Mesothelial cell of epicardium (in vitro differentiated cells): ENCODE results near the gene ARIH2. TPM values are rescaled to one million over a fixed set of nuclear protein-coding genes. Genes with fewer than 3 reads are reported as not detected.

Experiments
- DNase-seq, 2 experiments: peaks; one replicate each; pipeline ENCODE4 v3.0.0; 2021; ENCODE audit warnings: low spot score in 2 of 2; ENCODE audit not compliant: unreplicated experiment in 2 of 2
- H3K27ac Mint-ChIP-seq: 2 replicates; pipeline ENCODE4 v1.8.0; 2021; ENCODE audit warnings: mixed read lengths
- H3K27me3 Mint-ChIP-seq: 2 replicates; pipeline ENCODE4 v1.8.0; 2021; ENCODE audit warnings: low read depth, mixed read lengths
- H3K36me3 Mint-ChIP-seq: 2 replicates; pipeline ENCODE4 v1.8.0; 2021; ENCODE audit warnings: mixed read lengths
- H3K4me1 Mint-ChIP-seq: 2 replicates; pipeline ENCODE4 v1.8.0; 2021; ENCODE audit warnings: mixed read lengths
- H3K4me3 Mint-ChIP-seq: 2 replicates; pipeline ENCODE4 v1.8.0; 2021; ENCODE audit warnings: mild to moderate bottlenecking, moderate library complexity, mixed read lengths
- H3K9me3 Mint-ChIP-seq: 2 replicates; pipeline ENCODE4 v1.8.0; 2021; ENCODE audit warnings: mixed read lengths
- total RNA-seq: library from RNA; stranded (reverse); gene quantifications from 3 replicates; pipeline ENCODE4 v1.2.1, GENCODE V29; 2021
- TF ChIP-seq, protein P1 (sequence below): fragments of 200-600 bp; sonication (generic); IDR thresholded peaks from one replicate; pipeline ENCODE4 v1.5.0; 2021; ENCODE audit warnings: antibody characterized with exemption; ENCODE audit not compliant: unreplicated experiment

ARIH2 gene
- total RNA-seq, 1 donor from 2014 or later = 102 TPM

DNA sequence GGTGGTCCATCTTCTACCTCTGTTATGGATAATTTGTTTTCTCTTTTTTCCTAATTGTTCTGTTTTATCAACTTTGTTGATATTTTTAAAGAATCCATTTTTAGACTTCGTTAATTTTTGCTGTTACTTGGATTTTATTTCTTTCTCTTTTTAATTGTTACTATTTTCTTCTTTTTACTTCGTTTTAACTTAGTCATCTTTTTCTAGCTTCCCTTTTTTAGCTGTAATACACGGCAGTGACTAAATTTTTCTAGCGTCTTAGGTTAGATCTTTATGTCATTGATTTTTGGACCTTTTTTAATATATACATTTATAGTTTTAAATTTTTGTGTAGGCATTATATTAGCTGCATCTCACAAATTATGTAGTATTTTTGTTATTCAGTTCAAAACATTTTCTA is 33.1 kb downstream of the ARIH2 start:
- no peak overlapping the region for H3K27ac Mint-ChIP-seq
- no peaks in the 10 kb centered on the region for H3K27me3 Mint-ChIP-seq

DNA sequence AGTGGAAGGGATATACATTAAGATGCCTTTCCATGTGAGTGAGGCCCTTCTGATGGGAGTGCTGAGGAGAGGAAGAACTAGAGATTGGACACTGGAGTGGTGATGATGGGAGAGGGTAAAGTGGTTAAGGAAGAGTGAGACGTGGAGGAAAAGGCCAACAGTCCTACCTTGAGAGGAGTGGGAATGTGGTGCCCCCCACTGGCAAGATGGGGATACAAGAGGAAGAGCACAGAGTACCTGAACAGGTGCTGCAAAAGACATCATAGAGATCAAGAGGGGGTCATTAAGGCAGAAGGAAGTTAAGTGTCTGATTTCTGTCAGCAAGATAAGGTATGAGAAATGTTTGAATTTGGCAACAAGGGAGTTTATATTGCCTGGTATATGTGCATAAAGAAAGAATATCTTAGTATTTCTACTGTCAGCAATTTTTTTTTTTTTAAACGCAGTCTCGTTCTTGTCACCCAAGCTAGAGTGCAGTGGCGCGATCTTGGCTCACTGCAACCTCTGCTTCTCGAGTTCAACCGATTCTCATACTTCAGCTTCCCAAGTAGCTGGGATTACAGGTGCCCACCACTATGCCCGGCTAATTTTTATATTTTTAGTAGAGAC is 34.0 kb downstream of the ARIH2 start:
- no peak for DNase-seq
- Mint-ChIP-seq H3K27me3 (no peaks in the 10 kb centered on the region), H3K9me3 (no peaks in the 10 kb centered on the region), H3K4me3 (no peak overlapping the region), H3K4me1 (peaks cover 14% of the 10 kb centered on the region), H3K27ac (no peak overlapping the region), H3K36me3 (peaks cover 12% of the 10 kb centered on the region)
- TF ChIP-seq, protein P1, sequence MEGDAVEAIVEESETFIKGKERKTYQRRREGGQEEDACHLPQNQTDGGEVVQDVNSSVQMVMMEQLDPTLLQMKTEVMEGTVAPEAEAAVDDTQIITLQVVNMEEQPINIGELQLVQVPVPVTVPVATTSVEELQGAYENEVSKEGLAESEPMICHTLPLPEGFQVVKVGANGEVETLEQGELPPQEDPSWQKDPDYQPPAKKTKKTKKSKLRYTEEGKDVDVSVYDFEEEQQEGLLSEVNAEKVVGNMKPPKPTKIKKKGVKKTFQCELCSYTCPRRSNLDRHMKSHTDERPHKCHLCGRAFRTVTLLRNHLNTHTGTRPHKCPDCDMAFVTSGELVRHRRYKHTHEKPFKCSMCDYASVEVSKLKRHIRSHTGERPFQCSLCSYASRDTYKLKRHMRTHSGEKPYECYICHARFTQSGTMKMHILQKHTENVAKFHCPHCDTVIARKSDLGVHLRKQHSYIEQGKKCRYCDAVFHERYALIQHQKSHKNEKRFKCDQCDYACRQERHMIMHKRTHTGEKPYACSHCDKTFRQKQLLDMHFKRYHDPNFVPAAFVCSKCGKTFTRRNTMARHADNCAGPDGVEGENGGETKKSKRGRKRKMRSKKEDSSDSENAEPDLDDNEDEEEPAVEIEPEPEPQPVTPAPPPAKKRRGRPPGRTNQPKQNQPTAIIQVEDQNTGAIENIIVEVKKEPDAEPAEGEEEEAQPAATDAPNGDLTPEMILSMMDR = no peak

More for the DNA sequence above, 33.1 kb downstream of the ARIH2 start:
- no peak overlapping the region for H3K4me3 Mint-ChIP-seq
- H3K9me3 Mint-ChIP-seq = no peaks in the 10 kb centered on the region
- H3K36me3 Mint-ChIP-seq = peaks cover 9% of the 10 kb centered on the region
- DNase-seq = no peak
- peaks cover 14% of the 10 kb centered on the region for H3K4me1 Mint-ChIP-seq
- TF ChIP-seq, protein P1 = no peak

DNA sequence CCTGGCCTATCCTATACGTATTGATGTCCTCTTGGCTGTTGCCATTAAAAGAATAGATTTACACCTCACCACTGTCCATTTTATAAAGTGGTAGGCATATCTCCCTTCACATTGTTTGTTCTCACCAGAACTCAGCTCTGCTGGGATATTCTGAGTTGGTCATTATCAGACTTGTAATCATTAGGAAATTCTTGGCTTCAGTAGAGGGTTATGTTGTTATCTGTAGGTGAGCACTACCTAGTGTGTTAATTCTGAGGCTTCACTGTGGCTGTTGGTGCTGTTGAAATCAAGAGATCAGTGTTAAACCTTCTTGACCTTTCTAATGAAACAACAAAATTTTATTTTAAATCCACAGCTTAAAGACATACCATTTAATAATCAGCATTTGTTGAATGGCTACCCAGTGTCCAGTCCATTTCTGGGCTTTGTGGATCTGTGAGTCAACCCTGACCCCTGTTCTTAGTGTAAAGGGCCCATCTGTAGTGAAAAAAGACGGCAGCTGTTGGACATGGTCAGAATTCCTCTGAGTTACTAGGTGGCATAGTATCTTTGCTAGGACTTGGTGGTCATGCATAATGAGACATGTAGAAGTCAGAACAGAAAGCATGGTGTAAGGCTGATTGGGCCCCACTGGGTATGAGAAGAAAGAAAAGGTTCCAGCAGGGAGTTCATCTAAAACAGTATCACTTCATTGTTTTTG is 38.5 kb downstream of the ARIH2 start:
- Mint-ChIP-seq H3K4me1 (no peaks in the 10 kb centered on the region), H3K27ac (no peak overlapping the region), H3K9me3 (no peaks in the 10 kb centered on the region), H3K36me3 (peaks cover 17% of the 10 kb centered on the region), H3K27me3 (no peaks in the 10 kb centered on the region), H3K4me3 (no peak overlapping the region)
- TF ChIP-seq, protein P1 = no peak
- no peak for DNase-seq

DNA sequence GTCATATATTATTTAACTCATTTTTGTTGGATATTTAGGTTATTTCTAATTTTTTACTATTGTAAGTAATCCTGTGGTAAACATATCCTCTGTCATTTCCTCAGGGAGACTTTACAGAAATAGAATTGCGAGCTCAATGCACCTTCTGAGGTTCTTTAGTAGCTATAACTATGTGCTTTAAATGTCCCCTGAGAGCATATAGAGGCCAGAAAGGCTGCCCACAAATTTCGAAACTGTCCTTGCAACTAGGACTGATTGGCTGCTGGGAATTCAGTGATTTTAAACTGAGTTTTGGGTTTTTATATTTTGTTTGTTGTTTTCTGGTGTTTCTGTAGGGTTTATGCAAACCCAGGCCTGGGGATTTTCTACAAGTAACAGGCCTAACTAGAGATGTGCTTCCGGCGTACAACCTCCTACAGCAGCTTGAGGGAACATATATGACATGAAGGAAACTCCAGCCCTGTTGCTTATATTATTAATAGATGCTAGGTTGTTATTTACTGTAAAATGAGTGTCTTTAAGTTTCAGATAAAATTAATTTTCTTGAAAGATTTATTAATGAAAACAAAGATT is 42.3 kb downstream of the ARIH2 start:
- Mint-ChIP-seq H3K36me3 (peaks cover 18% of the 10 kb centered on the region), H3K27ac (no peak overlapping the region), H3K4me1 (no peaks in the 10 kb centered on the region), H3K27me3 (no peaks in the 10 kb centered on the region), H3K4me3 (no peak overlapping the region), H3K9me3 (no peaks in the 10 kb centered on the region)
- TF ChIP-seq, protein P1 = no peak
- no peak for DNase-seq

DNA sequence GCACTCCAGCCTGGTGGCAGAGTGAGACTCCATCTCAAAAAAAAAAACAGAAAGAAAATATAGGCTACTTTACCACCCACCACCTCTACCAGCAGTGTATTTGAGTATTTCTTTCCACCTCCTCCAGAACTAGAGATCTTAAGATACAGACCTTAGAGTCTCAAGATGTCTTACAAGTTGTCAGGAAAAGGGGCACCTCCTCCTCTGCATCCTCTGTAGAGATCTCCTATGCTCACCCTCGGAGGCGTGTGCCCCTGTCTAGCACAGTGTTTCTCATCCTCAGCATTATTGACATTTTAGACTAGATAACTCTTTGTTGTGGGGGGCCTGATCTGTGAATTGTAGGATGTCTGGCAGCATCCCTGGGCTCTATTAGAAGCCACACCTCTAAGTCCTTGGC is 43.7 kb downstream of the ARIH2 start:
- Mint-ChIP-seq H3K27ac (no peak overlapping the region), H3K9me3 (no peaks in the 10 kb centered on the region), H3K27me3 (no peaks in the 10 kb centered on the region), H3K36me3 (peaks cover 21% of the 10 kb centered on the region), H3K4me3 (no peak overlapping the region), H3K4me1 (no peaks in the 10 kb centered on the region)
- TF ChIP-seq, protein P1 = no peak
- DNase-seq = no peak
